ENCODE measurements around the gene MEF2D.

DNA sequence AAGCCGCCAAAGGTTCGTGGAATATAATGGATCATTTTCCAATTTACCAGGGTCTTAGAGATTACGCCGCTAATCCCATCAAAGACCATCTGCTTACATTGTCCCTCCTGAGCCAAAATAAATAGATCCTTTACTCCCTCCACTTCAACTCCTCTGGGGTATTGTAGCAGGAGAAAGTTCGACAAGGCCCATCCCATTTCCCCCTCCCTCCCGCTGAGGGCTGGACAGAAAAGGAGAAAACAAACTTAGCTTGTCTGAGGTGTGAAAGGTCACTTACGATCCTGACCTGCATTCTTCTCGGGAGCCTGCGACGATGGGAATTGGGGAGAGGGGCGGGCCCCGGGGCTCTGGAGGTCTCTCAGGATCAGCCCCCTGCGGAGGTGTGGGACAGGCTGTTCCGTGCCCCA, 60.8 kb downstream of the MEF2D start:
- TF ChIP-seq, protein P1, sequence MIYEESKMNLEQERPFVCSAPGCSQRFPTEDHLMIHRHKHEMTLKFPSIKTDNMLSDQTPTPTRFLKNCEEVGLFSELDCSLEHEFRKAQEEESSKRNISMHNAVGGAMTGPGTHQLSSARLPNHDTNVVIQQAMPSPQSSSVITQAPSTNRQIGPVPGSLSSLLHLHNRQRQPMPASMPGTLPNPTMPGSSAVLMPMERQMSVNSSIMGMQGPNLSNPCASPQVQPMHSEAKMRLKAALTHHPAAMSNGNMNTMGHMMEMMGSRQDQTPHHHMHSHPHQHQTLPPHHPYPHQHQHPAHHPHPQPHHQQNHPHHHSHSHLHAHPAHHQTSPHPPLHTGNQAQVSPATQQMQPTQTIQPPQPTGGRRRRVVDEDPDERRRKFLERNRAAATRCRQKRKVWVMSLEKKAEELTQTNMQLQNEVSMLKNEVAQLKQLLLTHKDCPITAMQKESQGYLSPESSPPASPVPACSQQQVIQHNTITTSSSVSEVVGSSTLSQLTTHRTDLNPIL (CRISPR knock-in tag; IDR thresholded peaks at IDR 0.05; ENCODE audit: low read depth) = no peak
- TF ChIP-seq SNAI2 (CRISPR knock-in tag; IDR thresholded peaks at IDR 0.05) (no peak), ZNF565 (CRISPR knock-in tag; conservative IDR thresholded peaks at IDR 0.05; ENCODE audit: low read depth) (no peak), ZFP30 (CRISPR knock-in tag; IDR thresholded peaks at IDR 0.05) (no peak), TOX (CRISPR knock-in tag; IDR thresholded peaks at IDR 0.05; ENCODE audit: borderline replicate concordance) (no peak), ARNTL (CRISPR knock-in tag; IDR thresholded peaks at IDR 0.05; ENCODE audit: borderline replicate concordance, low read depth) (no peak), ZNF70 (CRISPR knock-in tag; IDR thresholded peaks at IDR 0.05) (no peak), RARB (CRISPR knock-in tag; IDR thresholded peaks at IDR 0.05) (no peak)
- TF ChIP-seq, protein P2, sequence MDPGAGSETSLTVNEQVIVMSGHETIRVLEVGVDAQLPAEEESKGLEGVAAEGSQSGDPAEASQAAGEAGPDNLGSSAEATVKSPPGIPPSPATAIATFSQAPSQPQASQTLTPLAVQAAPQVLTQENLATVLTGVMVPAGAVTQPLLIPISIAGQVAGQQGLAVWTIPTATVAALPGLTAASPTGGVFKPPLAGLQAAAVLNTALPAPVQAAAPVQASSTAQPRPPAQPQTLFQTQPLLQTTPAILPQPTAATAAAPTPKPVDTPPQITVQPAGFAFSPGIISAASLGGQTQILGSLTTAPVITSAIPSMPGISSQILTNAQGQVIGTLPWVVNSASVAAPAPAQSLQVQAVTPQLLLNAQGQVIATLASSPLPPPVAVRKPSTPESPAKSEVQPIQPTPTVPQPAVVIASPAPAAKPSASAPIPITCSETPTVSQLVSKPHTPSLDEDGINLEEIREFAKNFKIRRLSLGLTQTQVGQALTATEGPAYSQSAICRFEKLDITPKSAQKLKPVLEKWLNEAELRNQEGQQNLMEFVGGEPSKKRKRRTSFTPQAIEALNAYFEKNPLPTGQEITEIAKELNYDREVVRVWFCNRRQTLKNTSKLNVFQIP (CRISPR knock-in tag; IDR thresholded peaks at IDR 0.05; ENCODE audit: borderline replicate concordance, low read depth) = no peak
- TF ChIP-seq, protein P3, sequence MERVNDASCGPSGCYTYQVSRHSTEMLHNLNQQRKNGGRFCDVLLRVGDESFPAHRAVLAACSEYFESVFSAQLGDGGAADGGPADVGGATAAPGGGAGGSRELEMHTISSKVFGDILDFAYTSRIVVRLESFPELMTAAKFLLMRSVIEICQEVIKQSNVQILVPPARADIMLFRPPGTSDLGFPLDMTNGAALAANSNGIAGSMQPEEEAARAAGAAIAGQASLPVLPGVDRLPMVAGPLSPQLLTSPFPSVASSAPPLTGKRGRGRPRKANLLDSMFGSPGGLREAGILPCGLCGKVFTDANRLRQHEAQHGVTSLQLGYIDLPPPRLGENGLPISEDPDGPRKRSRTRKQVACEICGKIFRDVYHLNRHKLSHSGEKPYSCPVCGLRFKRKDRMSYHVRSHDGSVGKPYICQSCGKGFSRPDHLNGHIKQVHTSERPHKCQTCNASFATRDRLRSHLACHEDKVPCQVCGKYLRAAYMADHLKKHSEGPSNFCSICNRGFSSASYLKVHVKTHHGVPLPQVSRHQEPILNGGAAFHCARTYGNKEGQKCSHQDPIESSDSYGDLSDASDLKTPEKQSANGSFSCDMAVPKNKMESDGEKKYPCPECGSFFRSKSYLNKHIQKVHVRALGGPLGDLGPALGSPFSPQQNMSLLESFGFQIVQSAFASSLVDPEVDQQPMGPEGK (CRISPR knock-in tag; IDR thresholded peaks at IDR 0.05; ENCODE audit: borderline replicate concordance) = no peak
